Activated CD4-positive, alpha-beta T cell treated with anti-CD3 and anti-CD28 coated beads for 36 hours (primary cell): Measurements from ENCODE around the gene ARHGEF4. TPM values are rescaled to one million over a fixed set of nuclear protein-coding genes. Genes with fewer than 3 reads are reported as not detected.

ENCODE experiments used
- ATAC-seq: fragments of 200-7000 bp; cut with Tn5 transposase; one replicate; pipeline ENCODE4 v1.10.0; 2021; ENCODE audit warnings: mild to moderate bottlenecking, moderate library complexity
- CTCF ChIA-PET: fragments of 350-600 bp; sonication (Branson Sonifier 250); formaldehyde crosslinking; loops from one replicate; lab custom pipeline; 2021; ENCODE audit warnings: antibody characterized with exemption; lab: Charles Lee
- POLR2A ChIA-PET: fragments of 350-600 bp; sonication (Branson Sonifier 250); formaldehyde crosslinking; loops from one replicate; lab custom pipeline; 2021; ENCODE audit warnings: antibody characterized with exemption, inconsistent platforms; lab: Charles Lee
- DNase-seq: peaks from one replicate; pipeline ENCODE4 v3.0.0-alpha.2; 2020
- H3K27ac Mint-ChIP-seq: one replicate; pipeline ENCODE4 v1.8.0; 2021; ENCODE audit warnings: mixed read lengths
- H3K27me3 Mint-ChIP-seq: one replicate; pipeline ENCODE4 v1.8.0; 2021; ENCODE audit warnings: mixed read lengths
- H3K36me3 Mint-ChIP-seq: one replicate; pipeline ENCODE4 v1.8.0; 2021; ENCODE audit warnings: low read depth, mixed read lengths
- H3K4me1 Mint-ChIP-seq: one replicate; pipeline ENCODE4 v1.8.0; 2021; ENCODE audit warnings: mixed read lengths
- H3K4me3 Mint-ChIP-seq: one replicate; pipeline ENCODE4 v1.8.0; 2021; ENCODE audit warnings: mild to moderate bottlenecking, moderate library complexity, mixed read lengths
- H3K9me3 Mint-ChIP-seq: one replicate; pipeline ENCODE4 v1.8.0; 2021; ENCODE audit warnings: low read depth, mixed read lengths
- intact Hi-C, 2 experiments: fragments of 100-400 bp; cut with DNase I in 1 of 2; cut with micrococcal nuclease in 1 of 2; formaldehyde crosslinking; loops; one replicate each; pipeline versions ENCODE4 v1.14.2 to v1.15.1; 2022 to 2024; cut with DNase I, micrococcal nuclease
- total RNA-seq, 2 experiments: library from RNA; stranded (reverse); gene quantifications; one replicate each; pipeline ENCODE4 v1.2.3, GENCODE V29; 2021

Gene ARHGEF4
- total RNA-seq, 2 experiments from 2014 or later, result 1.2 to 1.9 TPM

GRCh38 chr2:130853391-130853790 lies 16.7 kb downstream of the ARHGEF4 start:
- intact Hi-C loops, result no loop called here
- H3K27ac Mint-ChIP-seq, result no peak overlapping the region
- no peaks in the 10 kb centered on the region for H3K9me3 Mint-ChIP-seq
- no peaks in the 10 kb centered on the region for H3K27me3 Mint-ChIP-seq
- POLR2A ChIA-PET, result no interaction called here
- CTCF ChIA-PET, result no interaction called here
- no peak overlapping the region for H3K4me3 Mint-ChIP-seq
- ATAC-seq, result no peak
- no peaks in the 10 kb centered on the region for H3K36me3 Mint-ChIP-seq
- H3K4me1 Mint-ChIP-seq, result no peaks in the 10 kb centered on the region
- no peak for DNase-seq

- no peak overlapping the region for H3K27ac Mint-ChIP-seq
- ATAC-seq, result no peak
- H3K4me1 Mint-ChIP-seq, result no peaks in the 10 kb centered on the region
- H3K27me3 Mint-ChIP-seq, result no peaks in the 10 kb centered on the region
- ChIA-PET CTCF (interaction anchor here (1.2 kb wide), 1 partner anchor 12 kb away, joined by 3 read pairs; no protein-coding TSS in a partner anchor), POLR2A (no interaction called here)
- intact Hi-C loops, result no loop called here
- no peak overlapping the region for H3K4me3 Mint-ChIP-seq
- DNase-seq, result no peak
- no peaks in the 10 kb centered on the region for H3K9me3 Mint-ChIP-seq
- H3K36me3 Mint-ChIP-seq, result no peaks in the 10 kb centered on the region
These were observed 17.6 kb downstream of the ARHGEF4 start for GRCh38 chr2:130854301-130854700.

GRCh38 chr2:130864830-130865800 lies 28.4 kb downstream of the ARHGEF4 start:
- Mint-ChIP-seq H3K27me3 (peaks cover 4% of the 10 kb centered on the region), H3K9me3 (no peaks in the 10 kb centered on the region), H3K27ac (no peak overlapping the region), H3K4me1 (no peaks in the 10 kb centered on the region), H3K36me3 (no peaks in the 10 kb centered on the region), H3K4me3 (no peak overlapping the region)
- ChIA-PET POLR2A (no interaction called here), CTCF (interaction anchor here (0.8 to 1.0 kb wide), 3 partner anchors 9 to 11 kb away, joined by 3 to 5 read pairs (median 3); no protein-coding TSS in a partner anchor)
- peak; percentile 33 for ATAC-seq
- intact Hi-C loops, result no loop called here
- no peak for DNase-seq

GRCh38 chr2:130869441-130870160 lies 32.9 kb downstream of the ARHGEF4 start:
- ChIA-PET CTCF (interaction anchor here (1.3 to 10.8 kb wide), 2 partner anchors 67 to 72 kb away, joined by 4 to 156 read pairs; no protein-coding TSS in a partner anchor), POLR2A (no interaction called here)
- Mint-ChIP-seq H3K27ac (no peak overlapping the region), H3K4me3 (no peak overlapping the region), H3K36me3 (no peaks in the 10 kb centered on the region), H3K4me1 (peaks cover 4% of the 10 kb centered on the region), H3K27me3 (peaks cover 4% of the 10 kb centered on the region), H3K9me3 (no peaks in the 10 kb centered on the region)
- no peak for DNase-seq
- no peak for ATAC-seq
- intact Hi-C loops, result no loop called here

GRCh38 chr2:130870161-130870485 lies 33.4 kb downstream of the ARHGEF4 start:
- ATAC-seq (no peak), DNase-seq (no peak)
- ChIA-PET CTCF (interaction anchor here (1.3 to 10.8 kb wide), 2 partner anchors 68 to 72 kb away, joined by 4 to 156 read pairs; no protein-coding TSS in a partner anchor), POLR2A (no interaction called here)
- Mint-ChIP-seq H3K9me3 (no peaks in the 10 kb centered on the region), H3K4me3 (no peak overlapping the region), H3K4me1 (peaks cover 4% of the 10 kb centered on the region), H3K27ac (no peak overlapping the region), H3K36me3 (no peaks in the 10 kb centered on the region), H3K27me3 (peaks cover 6% of the 10 kb centered on the region)
- intact Hi-C loops, result no loop called here

- H3K9me3 Mint-ChIP-seq, result no peaks in the 10 kb centered on the region
- no peak overlapping the region for H3K4me3 Mint-ChIP-seq
- DNase-seq (no peak), ATAC-seq (no peak)
- H3K36me3 Mint-ChIP-seq, result no peaks in the 10 kb centered on the region
- intact Hi-C loops, result no loop called here
- CTCF ChIA-PET, result interaction anchor here (0.5 to 10.8 kb wide), 2 partner anchors 73 to 149 kb away, joined by 3 to 156 read pairs; no protein-coding TSS in a partner anchor
- POLR2A ChIA-PET, result no interaction called here
- H3K4me1 Mint-ChIP-seq, result peaks cover 4% of the 10 kb centered on the region
- peaks cover 10% of the 10 kb centered on the region for H3K27me3 Mint-ChIP-seq
- H3K27ac Mint-ChIP-seq, result no peak overlapping the region
These were observed 34.1 kb downstream of the ARHGEF4 start for GRCh38 chr2:130870779-130871178.

GRCh38 chr2:130871843-130872740 lies 35.4 kb downstream of the ARHGEF4 start:
- no peaks in the 10 kb centered on the region for H3K9me3 Mint-ChIP-seq
- ChIA-PET CTCF (interaction anchor here (0.5 to 10.8 kb wide), 4 partner anchors 8 to 81 kb away, joined by 3 to 156 read pairs (median 6); no protein-coding TSS in a partner anchor), POLR2A (no interaction called here)
- no peak for DNase-seq
- no peak for ATAC-seq
- intact Hi-C loops, result no loop called here
- no peak overlapping the region for H3K4me3 Mint-ChIP-seq
- peaks cover 13% of the 10 kb centered on the region for H3K27me3 Mint-ChIP-seq
- H3K27ac Mint-ChIP-seq, result no peak overlapping the region
- peaks cover 4% of the 10 kb centered on the region for H3K4me1 Mint-ChIP-seq
- no peaks in the 10 kb centered on the region for H3K36me3 Mint-ChIP-seq

GRCh38 chr2:130872741-130873125 lies 36.0 kb downstream of the ARHGEF4 start:
- H3K27me3 Mint-ChIP-seq, result peaks cover 13% of the 10 kb centered on the region
- H3K4me1 Mint-ChIP-seq, result peaks cover 4% of the 10 kb centered on the region
- DNase-seq, result no peak
- no peak overlapping the region for H3K27ac Mint-ChIP-seq
- no peak overlapping the region for H3K4me3 Mint-ChIP-seq
- no peaks in the 10 kb centered on the region for H3K9me3 Mint-ChIP-seq
- intact Hi-C loops, result loop anchor here (1.0 kb wide), 4 partner anchors 48 to 75 kb away; no protein-coding TSS in a partner anchor
- no peaks in the 10 kb centered on the region for H3K36me3 Mint-ChIP-seq
- CTCF ChIA-PET, result interaction anchor here (1.3 to 10.8 kb wide), 4 partner anchors 22 to 82 kb away, joined by 3 to 156 read pairs (median 11); no protein-coding TSS in a partner anchor
- no peak for ATAC-seq
- POLR2A ChIA-PET, result no interaction called here

- H3K4me1 Mint-ChIP-seq, result peaks cover 4% of the 10 kb centered on the region
- intact Hi-C loops, result loop anchor here (1.0 kb wide), 4 partner anchors 46 to 77 kb away; no protein-coding TSS in a partner anchor
- peak; percentile 88 for ATAC-seq
- no peak overlapping the region for H3K27ac Mint-ChIP-seq
- CTCF ChIA-PET, result interaction anchor here (0.7 to 10.8 kb wide), 24 partner anchors 8 to 573 kb away, joined by 3 to 156 read pairs (median 4); no protein-coding TSS in a partner anchor
- H3K4me3 Mint-ChIP-seq, result no peak overlapping the region
- POLR2A ChIA-PET, result interaction anchor here (0.6 kb wide), 1 partner anchor 10 kb away, joined by 3 read pairs; no protein-coding TSS in a partner anchor
- H3K36me3 Mint-ChIP-seq, result no peaks in the 10 kb centered on the region
- H3K27me3 Mint-ChIP-seq, result peaks cover 15% of the 10 kb centered on the region
- H3K9me3 Mint-ChIP-seq, result no peaks in the 10 kb centered on the region
- DNase-seq, result peak; percentile 84
These were observed 37.1 kb downstream of the ARHGEF4 start for GRCh38 chr2:130873700-130874346.

- ChIA-PET POLR2A (no interaction called here), CTCF (interaction anchor here (0.7 to 10.8 kb wide), 19 partner anchors 8 to 574 kb away, joined by 3 to 156 read pairs (median 4); no protein-coding TSS in a partner anchor)
- Mint-ChIP-seq H3K4me1 (peaks cover 4% of the 10 kb centered on the region), H3K27me3 (peaks cover 11% of the 10 kb centered on the region), H3K9me3 (no peaks in the 10 kb centered on the region), H3K36me3 (no peaks in the 10 kb centered on the region), H3K27ac (no peak overlapping the region), H3K4me3 (no peak overlapping the region)
- intact Hi-C loops, result no loop called here
- no peak for DNase-seq
- ATAC-seq, result no peak
These were observed 37.8 kb downstream of the ARHGEF4 start for GRCh38 chr2:130874512-130874911.
